Neural cell (in vitro differentiated cells): ENCODE data around the gene TBC1D10A.

Experiments used
- CTCF ChIP-seq: fragments of 450-650 bp; IDR thresholded peaks from 2 replicates; pipeline ENCODE4 v1.5.1; 2014; ENCODE audit warnings: antibody characterized with exemption, mild to moderate bottlenecking, moderate library complexity; ENCODE audit not compliant: poor library complexity, severe bottlenecking
- EP300 ChIP-seq: fragments of 450-650 bp; conservative IDR thresholded peaks from 2 replicates; pipeline ENCODE4 v1.6.1; 2014; ENCODE audit warnings: antibody characterized with exemption, mild to moderate bottlenecking, moderate library complexity; ENCODE audit not compliant: poor library complexity, severe bottlenecking
- EZH2 ChIP-seq: fragments of 200-600, 300-800 bp; shearing (Covaris generic), sonication (generic); IDR thresholded peaks from 2 replicates; pipeline ENCODE4 v1.6.1; 2014; ENCODE audit warnings: antibody characterized with exemption, low read length, borderline replicate concordance, mild to moderate bottlenecking; ENCODE audit not compliant: insufficient read depth, poor library complexity, severe bottlenecking
- POLR2AphosphoS5 ChIP-seq: IDR thresholded peaks from 2 replicates; pipeline ENCODE4 v1.6.1; 2012
- REST ChIP-seq: IDR thresholded peaks from 2 replicates; pipeline ENCODE4 v1.6.1; 2012; ENCODE audit warnings: borderline replicate concordance
- SMC3 ChIP-seq: fragments of 450-650 bp; conservative IDR thresholded peaks from 2 replicates; pipeline ENCODE4 v1.6.1; 2014; ENCODE audit warnings: antibody characterized with exemption, mild to moderate bottlenecking, moderate library complexity; ENCODE audit not compliant: poor library complexity

GRCh38 chr22:30279046-30279788 is 47.5 kb downstream of the TBC1D10A start:
- TF ChIP-seq CTCF (no peak), POLR2AphosphoS5 (no peak), EP300 (no peak), SMC3 (no peak), REST (no peak), EZH2 (no peak)
